Lower leg skin (tissue), 4 donors: ENCODE measurements around the gene NAALADL2. TPM values are rescaled to one million over a fixed set of nuclear protein-coding genes. Genes with fewer than 3 reads are reported as not detected.
"Not testable (repeated sequence)": the region's sequence is repeated elsewhere in the genome, so short reads cannot be mapped to it uniquely, and the experiment has no call there.

Experiments used
- DNase-seq, 2 donors: peaks; one replicate each; pipeline ENCODE4 v3.0.0-alpha.2; 2019; ENCODE audit warnings: low spot score in 2 of 2
- H3K4me3 ChIP-seq: fragments of 200-600 bp; sonication (generic); 2 replicates; pipeline ENCODE4 v1.5.1; 2017; ENCODE audit warnings: mild to moderate bottlenecking, low read depth; ENCODE audit not compliant: poor library complexity, severe bottlenecking
- CTCF ChIP-seq, 3 donors: fragments of 450-650 bp; IDR thresholded peaks; one replicate each; pipeline ENCODE4 v1.5.1; 2016; ENCODE audit warnings: antibody characterized with exemption in 3 of 3, mild to moderate bottlenecking in 3 of 3, moderate library complexity in 2 of 3
- POLR2A ChIP-seq, 2 donors: fragments of 450-650 bp; IDR thresholded peaks; one replicate each; pipeline ENCODE4 v1.6.1; 2016 to 2017; ENCODE audit warnings: antibody characterized with exemption in 2 of 2, mild to moderate bottlenecking in 1 of 2, moderate library complexity in 1 of 2
- WGBS, 2 donors: methylation state at CpG; one replicate each; pipeline ENCODE4 v1.1.5; 2018; 5-methylcytosine and 5-hydroxymethylcytosine counted together
- intact Hi-C: fragments of 100-400 bp; cut with DNase I; formaldehyde crosslinking; loops from one replicate; pipeline ENCODE4 v1.15.0; 2023; ENCODE audit warnings: low total_unique reads
- total RNA-seq, 4 donors: library from RNA; depleted of rRNA; stranded (reverse); fragments of >200 nt; gene quantifications; one replicate each; pipeline ENCODE4 v1.1.0, GENCODE V29; 2016

The NAALADL2 gene
- total RNA-seq, 4 donors from 2014 or later = 3.6 to 8.1 (median 4.6) TPM

- TF ChIP-seq CTCF (IDR thresholded peaks at IDR 0.05) (no peak), POLR2A (IDR thresholded peaks at IDR 0.05) (no peak)
- no peak overlapping the region for H3K4me3 ChIP-seq
- intact Hi-C loops = no loop called here
- DNase-seq = no peak
These were observed 933.1 kb downstream of the NAALADL2 start for GRCh38 chr3:175792245-175792644.

- DNase-seq = no peak
- TF ChIP-seq CTCF (IDR thresholded peaks at IDR 0.05) = no peak
- TF ChIP-seq POLR2A (IDR thresholded peaks at IDR 0.05) = no peak
- H3K4me3 ChIP-seq = no peak overlapping the region
- intact Hi-C loops = no loop called here
These were observed 939.2 kb downstream of the NAALADL2 start for GRCh38 chr3:175798326-175798725.

GRCh38 chr3:175805825-175806224 lies 946.7 kb downstream of the NAALADL2 start:
- intact Hi-C loops = no loop called here
- WGBS, 2 donors = 64 to 75% methylated on average over 2 of the region's 2 CpGs
- no peak for TF ChIP-seq CTCF (IDR thresholded peaks at IDR 0.05)
- TF ChIP-seq POLR2A (IDR thresholded peaks at IDR 0.05) = no peak
- no peak for DNase-seq
- no peak overlapping the region for H3K4me3 ChIP-seq

DNA sequence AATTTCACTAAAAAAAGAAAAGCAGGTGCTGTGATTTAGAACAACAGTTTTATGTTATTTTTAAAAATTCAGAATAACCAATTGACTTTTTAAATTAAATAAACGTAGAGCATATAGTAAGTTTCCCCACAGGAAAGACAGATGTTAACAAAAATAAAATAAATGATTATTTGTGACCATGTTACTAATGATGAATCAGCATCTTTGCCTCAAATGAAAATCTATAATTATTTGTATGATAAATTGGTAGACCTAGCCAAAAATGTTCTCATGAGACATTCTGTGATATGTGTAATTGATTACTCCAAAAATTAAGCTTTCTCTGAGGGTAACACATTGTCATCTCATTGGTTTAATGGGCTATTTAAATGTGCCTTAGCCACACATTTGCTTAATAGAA lies 948.0 kb downstream of the NAALADL2 start:
- intact Hi-C loops = no loop called here
- no peak overlapping the region for H3K4me3 ChIP-seq
- no peak for DNase-seq
- 85 to 87% methylated on average over 1 of the region's 1 CpG for WGBS, 2 donors
- TF ChIP-seq POLR2A (IDR thresholded peaks at IDR 0.05) (no peak), CTCF (IDR thresholded peaks at IDR 0.05) (no peak)

DNA sequence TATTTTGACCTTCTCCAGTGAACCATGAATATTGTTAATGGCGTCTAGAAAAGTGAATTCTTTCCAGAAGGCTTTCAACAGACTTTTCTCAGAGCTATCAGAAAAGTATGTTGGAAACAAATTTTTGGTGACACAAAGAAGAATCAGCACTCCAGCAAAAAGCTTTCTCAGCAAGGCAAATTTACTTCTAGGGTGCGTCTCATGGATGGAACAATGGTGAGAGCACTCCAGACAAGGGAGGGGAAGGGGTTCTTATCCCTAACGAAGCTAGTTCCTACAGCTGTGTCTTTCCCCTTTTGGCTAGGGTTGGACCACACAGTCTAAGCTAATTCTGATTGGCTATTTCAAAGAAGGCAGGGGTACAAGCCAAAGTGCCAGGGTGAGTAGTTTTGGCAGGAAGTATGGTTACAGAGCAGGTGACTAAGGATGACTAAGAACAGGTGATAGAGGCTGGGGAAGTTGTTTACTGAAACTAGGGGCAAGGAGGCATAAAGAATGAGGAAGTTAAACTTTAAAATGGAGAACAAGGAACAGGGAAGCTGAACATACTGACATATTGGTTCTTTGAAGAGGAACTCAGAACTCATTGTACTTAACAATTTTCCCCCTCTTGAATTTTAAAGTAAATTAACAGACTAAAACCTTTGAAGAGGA lies 959.8 kb downstream of the NAALADL2 start:
- WGBS, 2 donors = 91 to 93% methylated on average over 3 of the region's 3 CpGs
- TF ChIP-seq POLR2A (IDR thresholded peaks at IDR 0.05) (no peak), CTCF (IDR thresholded peaks at IDR 0.05) (no peak)
- intact Hi-C loops = no loop called here

GRCh38 chr3:175822766-175823491 lies 963.8 kb downstream of the NAALADL2 start:
- WGBS, 2 donors = 88 to 91% methylated on average over 7 of the region's 7 CpGs
- intact Hi-C loops, DNase-seq, H3K4me3 ChIP-seq: not testable (repeated sequence)

More for the DNA sequence above, 959.8 kb downstream of the NAALADL2 start:
- no peak overlapping the region for H3K4me3 ChIP-seq
- no peak for DNase-seq

- H3K4me3 ChIP-seq, DNase-seq, intact Hi-C loops: not testable (repeated sequence)
- WGBS, 2 donors = 90 to 92% methylated on average over 6 of the region's 6 CpGs
These were observed 966.0 kb downstream of the NAALADL2 start for GRCh38 chr3:175825016-175825580.
